Astrocyte of the hippocampus (primary cell): ENCODE measurements around the gene TMEM156.

Experiments used
- DNase-seq: peaks from one replicate; pipeline ENCODE4 v3.0.0; 2011; ENCODE audit warnings: low read depth, low spot score

Gene TMEM156

DNA sequence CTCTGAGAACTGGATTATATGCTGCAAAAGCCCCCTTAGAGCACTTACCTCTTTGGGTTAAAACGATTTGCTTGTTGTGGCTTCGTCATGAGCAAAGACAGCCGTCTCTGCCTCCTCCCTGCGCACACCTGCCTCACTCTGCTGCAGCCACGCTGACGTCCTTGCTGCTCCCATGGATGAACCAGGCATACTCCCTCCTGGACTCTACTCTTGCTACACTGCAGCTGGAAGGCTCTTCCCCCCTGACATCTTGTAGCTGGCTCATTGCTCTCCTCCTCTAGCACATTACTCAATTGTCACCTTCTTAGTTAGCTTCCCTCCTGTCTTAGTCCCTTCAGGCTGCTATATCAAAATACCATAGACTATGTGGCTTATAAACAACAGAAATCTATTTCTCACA is 105.3 kb downstream of the TMEM156 start:
- DNase-seq, result no peak

DNA sequence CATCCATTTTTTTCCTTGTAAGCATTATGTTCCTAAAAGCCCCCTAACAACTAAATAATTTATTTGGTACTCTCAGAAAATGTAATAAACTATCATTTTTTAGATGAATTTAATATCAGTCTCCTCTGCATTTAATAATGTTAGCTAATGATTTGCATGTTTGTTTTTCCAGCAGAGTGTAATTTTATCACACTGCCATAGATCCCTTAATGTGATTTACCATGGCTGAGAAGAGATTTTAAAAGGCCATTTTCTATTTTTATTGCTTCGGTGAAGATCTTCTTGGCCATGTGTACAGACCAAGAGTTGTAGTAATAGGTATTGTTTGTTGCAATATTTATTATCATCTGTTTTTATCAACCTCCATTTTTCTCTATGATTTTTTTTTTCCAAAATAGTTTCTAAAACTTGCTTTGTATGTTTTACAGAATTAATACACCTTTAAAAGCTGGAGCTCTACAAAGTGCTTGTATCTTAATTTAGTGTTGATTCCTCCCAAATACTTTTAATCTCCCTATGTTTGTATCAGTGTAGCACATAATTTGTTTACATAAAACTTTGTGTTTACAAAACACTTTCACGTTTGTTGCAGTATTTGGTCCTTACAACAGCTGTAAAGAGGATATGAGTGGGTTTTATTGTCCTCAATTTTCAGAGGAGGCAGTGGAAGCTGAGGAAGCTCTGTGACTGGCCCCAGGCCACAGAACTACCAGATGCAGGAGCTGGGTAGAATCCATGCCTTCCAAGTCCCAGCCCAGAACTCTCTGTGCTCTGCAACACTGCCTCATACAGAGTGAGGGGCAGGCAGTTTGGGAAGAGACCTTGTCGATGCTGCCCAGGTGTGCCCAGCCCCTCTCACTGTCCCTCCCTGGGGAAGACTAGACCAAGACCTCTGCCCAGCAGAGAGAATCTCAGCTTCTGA is 106.5 kb downstream of the TMEM156 start:
- no peak for DNase-seq

DNA sequence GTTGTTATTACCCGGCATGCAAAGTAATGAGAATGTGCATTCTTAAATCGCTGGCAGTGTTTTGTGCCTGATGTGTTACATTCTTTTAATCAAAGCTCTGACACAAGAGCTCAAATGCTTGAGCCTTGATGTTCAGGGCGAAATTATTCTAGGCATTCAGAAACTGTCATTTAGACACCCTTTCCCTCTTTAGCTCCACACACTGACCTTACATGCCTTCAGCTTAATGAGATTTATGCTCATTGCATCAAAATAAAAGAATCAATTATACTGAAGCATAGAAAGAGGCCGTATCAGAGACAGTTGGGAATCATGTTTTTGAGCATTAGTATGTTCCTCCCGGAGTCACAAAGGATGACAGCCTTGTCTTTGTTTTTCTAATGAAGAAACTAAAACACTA is 107.9 kb downstream of the TMEM156 start:
- peak; percentile 42 for DNase-seq

GRCh38 chr4:38923746-38924145 is 108.5 kb downstream of the TMEM156 start:
- no peak for DNase-seq

DNA sequence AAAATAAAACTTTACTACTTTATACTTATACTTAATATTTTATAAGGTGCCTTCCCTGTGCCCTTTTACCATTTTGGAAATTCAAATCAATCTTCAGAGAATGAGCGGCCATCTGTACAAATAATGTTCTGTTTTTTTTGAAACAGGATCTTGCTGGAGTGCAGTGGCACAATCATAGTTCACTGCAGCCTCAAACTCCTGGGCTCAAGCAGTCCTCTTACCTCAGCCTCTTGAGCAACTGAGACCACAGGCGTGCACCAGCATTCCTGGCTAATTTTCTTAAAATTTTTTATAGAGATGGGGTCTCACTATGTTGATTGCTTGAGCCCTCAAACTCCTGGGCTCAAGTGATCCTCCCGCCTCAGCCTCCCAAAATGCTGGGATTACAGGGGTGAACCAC is 111.1 kb downstream of the TMEM156 start:
- DNase-seq, result no peak

DNA sequence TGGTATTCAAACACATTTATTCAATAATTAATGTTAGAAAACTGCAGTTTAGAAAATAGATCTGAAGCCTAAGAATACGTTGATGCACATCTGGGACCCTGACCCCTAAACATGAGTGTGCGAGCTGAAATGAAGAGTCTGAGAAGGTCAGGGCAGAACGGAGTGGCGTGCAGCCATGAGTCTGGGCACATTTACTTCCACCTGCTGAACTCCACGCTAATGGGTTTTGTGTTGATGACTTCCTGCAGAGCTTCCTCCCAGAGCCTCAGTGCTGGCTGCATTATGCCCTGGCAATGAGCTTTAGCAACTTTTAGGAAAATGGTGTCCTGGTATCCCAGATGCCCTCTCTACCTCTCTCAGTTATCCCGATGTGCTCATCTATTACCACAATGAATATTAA is 111.5 kb downstream of the TMEM156 start:
- DNase-seq, result no peak

- DNase-seq, result no peak
Observed at GRCh38 chr4:38920186-38920585, 112.0 kb downstream of the TMEM156 start.

DNA sequence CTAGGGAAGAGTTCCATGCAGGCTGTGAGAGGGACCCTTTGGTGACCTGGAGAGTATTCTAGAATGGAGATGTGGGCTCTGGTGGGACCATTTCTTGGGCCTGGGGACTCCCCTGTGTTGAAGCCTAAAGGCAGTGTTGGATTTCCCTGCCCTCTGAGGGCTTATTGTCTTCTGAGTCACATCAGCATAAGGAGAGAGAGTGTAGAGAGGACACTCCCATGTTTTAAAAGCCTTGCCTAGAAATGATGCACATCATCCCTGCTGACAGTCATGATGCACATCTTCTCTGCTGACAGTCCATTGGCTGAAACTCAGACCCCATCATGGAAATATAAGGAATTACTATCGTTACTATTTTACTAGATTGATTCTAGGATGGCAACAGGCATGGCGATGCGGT is 112.7 kb downstream of the TMEM156 start:
- DNase-seq, result no peak

GRCh38 chr4:38917481-38918025 is 114.7 kb downstream of the TMEM156 start:
- no peak for DNase-seq
